Fibroblast of skin of back (primary cell): Measurements from ENCODE around the gene ASB14. TPM values are rescaled to one million over a fixed set of nuclear protein-coding genes. Genes with fewer than 3 reads are reported as not detected.
"Not testable (repeated sequence)": the region's sequence is repeated elsewhere in the genome, so short reads cannot be mapped to it uniquely, and the experiment has no call there.

Experiments used
- DNase-seq: peaks from one replicate; pipeline ENCODE4 v3.0.0-alpha.2; 2013
- polyA plus RNA-seq, 2 experiments: library from polyadenylated mRNA; unstranded; fragments of 120-200 nt; gene quantifications; one replicate each; pipeline ENCODE4 v1.2.1, GENCODE V29; 2013; ENCODE audit not compliant: insufficient read length in 2 of 2

The ASB14 gene
- 0.24 TPM for polyA plus RNA-seq (2013, experiment 1 of 2; ENCODE audit: insufficient read length)
- 0.18 TPM for polyA plus RNA-seq (2013, experiment 2 of 2; ENCODE audit: insufficient read length)

DNA sequence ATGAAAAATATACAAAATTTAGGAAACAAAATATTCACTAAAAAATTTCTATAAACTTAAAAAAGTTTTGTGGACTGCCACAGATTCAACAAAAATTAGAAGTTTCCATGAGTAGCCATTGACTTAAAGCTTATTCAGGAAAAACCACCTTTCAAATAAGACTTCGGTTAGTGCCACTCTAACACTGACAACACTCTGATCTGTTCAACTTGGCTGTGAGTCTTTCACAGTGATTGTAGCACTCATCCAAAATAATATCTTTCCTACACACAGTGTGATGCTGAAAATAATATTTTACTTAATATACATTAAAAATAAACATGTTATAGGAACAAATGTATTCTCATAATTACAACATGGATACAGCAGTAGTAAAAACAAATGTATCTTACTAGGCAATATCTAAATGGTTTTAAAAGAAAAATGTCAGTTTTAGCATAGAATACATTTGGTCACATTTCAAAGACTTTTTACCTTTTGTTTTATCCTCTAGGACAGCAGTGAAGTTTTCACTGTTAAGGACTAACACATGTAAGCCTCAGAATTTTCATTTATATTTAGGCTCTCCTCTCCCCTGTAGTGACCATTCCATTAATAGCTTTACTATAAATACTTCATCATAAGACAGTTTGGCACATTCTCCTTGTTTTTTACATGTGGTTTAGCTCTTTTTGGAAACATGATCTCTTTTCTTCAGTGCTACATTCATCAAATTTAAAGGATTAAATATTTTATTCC lies at the start of gene ASB14:
TSS of gene ASB14 (minus strand) at position 527 of the 738 bp plus-strand sequence. CDS start 652 bp downstream, outside the sequence.
- no peak for DNase-seq

DNA sequence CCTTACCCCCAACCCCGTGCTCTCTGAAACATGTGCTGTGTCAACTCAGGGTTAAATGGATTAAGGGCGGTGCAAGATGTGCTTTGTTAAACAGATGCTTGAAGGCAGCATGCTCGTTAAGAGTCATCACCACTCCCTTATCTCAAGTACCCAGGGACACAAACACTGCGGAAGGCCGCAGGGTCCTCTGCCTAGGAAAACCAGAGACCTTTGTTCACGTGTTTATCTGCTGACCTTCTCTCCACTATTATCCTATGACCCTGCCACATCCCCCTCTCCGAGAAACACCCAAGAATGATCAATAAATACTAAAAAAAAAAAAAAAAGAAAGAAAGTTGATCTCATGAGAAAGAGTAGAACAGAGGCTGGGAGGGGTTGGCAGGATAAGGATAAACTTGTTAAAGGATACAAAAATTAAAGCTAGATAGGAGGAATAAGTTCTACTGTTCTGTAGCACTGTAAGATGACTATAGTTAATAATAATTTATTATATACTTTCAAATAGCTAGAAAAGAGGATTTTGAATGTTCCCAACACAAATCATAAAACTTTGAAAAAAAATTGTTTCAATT lies 46.7 kb upstream of the ASB14 start:
- not testable (repeated sequence) for DNase-seq

DNA sequence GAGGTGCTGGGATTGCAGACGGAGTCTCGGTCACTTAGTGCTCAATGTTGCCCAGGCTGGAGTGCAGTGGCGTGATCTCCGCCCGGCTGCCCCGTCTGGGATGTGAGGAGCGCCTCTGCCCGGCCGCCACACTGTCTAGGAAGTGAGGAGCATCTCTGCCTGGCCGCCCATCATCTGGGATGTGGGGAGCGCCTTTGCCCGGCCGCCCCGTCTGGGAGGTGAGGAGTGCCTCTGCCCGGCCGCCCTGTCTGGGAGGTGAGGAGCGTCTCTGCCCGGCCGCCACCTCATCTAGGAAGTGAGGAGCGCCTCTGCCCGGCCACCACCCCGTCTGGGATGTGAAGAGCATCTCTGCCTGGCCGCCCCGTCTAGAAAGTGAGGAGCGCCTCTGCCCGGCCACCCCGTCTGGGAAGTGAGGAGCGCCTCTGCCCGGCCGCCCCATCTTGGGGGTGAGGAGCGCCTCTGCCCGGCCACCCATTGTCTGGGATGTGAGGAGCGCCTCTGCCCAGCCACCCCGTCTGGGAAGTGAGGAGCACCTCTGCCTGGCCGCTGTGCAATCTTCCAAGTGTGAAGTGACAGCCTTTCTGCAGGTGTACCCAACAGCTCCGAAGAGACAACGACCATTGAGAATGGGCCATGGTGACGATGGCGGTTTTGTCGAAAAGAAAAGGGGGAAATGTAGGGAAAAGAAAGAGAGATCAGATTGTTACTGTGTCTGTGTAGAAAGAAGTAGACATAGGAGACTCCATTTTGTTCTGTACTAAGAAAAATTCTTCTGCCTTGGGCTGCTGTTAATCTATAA lies 46.0 kb upstream of the ASB14 start:
- DNase-seq = not testable (repeated sequence)

DNA sequence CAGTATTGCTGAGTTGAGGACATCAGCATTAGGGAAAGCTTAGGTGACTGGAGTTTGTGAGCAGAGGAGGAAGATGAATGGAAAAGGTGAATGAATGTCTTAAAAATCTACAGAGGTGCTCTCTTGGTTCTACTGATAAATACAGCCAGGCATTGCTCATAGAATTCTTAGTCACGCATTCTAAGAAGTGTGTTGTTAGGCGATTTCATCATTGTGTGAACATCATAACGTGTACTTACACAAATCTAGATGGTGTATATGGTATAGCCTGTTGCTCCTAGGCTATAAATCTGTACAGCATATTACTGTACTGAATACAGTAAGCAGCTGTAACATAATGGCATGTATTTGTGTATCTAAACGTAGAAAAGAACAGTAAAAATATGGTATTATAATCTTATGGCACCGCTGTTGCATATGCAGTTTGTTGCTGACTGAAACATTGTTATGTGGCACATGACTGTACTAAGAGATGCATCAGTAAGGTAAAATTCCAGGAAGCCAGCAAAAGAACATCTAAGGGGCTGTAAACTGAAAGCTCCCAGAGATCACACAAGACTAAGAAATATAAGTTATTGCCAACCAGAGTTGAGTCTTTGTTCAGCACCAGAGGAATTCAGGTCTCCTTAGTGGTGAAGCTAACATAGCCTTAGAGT lies 42.9 kb upstream of the ASB14 start:
- no peak for DNase-seq

DNA sequence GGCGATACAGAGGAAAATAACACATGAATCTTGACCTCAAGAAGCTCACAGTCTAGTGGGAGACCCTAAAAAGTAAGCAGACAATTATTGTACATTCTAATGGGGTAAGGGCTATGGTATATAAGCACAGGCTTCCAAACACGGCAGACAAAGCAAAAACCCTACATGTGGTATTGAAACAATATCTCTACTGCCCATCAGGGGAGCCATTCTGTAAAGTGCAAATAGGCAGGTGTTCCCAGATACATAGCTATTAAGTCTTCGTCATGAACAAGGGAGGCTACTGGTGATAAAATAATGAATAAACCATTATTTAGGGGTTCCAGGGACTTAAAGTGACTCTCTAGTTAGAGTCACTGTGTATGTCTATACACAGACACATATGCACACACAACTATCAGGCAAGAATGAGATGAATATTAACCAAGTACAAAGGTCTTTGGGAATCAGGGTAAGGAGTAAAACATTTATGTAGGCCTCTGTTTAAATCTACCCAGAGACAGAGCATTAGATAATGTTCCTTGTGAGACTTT lies 38.7 kb upstream of the ASB14 start:
- DNase-seq = no peak

DNA sequence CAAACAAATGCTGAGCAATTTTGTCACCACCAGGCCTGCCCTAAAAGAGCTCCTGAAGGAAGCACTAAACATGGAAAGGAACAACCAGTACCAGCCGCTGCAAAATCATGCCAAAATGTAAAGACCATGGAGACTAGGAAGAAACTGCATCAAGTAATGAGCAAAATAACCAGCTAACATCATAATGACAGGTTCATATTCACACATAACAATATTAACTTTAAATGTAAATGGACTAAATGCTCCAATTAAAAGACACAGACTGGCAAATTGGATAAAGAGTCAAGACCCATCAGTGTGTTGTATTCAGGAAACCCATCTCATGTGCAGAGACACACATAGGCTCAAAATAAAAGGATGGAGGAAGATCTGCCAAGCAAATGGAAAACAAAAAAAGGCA lies 34.0 kb upstream of the ASB14 start:
- not testable (repeated sequence) for DNase-seq

DNA sequence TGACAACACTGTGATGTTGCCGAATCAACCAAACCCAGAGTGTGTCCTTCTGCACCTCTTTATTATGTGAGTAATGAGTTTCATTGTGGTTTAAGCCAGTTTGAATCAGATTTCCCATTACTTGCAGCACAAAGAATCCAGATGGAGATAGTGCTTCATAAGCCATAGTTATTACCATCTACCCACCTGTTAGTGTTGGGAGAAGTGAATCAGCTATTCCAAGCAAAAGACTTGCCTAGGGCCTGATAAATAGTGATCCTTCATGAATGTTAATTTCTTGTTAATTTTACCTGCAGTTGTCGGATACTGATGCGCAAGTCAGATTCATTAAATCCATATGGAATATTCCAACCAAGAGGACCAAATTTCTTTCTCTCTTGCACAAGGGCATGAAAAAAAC lies 21.7 kb upstream of the ASB14 start:
- DNase-seq = no peak

DNA sequence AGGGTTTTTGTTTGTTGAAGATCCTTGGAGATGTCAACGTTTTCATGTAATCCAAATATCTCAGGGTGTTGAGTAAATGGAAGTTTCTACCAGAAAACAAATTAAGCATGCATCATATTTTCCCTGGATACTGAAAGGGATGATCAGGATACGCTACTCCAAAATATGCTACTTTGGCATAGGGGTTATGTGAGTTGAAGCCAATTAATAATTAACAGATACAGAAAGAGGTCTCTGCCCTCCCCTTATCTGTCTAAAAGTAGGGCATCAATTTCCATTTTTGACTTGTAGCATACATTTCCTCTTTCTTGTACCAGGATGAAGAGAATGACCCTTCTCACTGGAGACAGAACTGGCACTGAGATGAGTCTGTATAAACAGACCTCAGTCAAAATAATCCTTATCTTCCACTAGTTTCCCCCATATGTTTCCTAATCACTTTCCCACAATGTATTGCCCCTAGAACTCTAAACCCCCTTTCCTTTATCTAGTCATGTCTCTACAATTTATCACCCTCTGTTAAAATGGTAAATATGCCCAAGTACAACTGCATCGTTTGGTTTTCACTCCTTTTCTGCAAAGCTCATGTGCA lies 17.4 kb upstream of the ASB14 start:
- DNase-seq = no peak

DNA sequence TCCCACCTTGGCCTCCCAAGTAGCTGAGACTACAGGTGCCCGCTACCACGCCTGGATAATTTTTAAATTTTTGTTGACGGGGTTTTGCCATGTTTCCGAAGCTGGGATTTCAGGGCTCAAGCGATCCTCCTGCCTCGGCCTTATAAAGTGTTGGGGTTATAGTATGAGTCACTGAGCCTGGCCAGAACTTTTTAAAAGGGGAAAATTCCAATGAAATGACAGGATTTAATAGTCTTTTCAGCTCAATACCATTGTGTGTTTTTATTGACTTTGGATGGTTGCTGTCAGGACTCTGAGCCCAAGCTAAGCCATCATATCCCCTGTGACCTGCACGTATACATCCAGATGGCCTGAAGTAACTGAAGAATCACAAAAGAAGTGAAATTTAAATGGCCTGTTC lies 11.0 kb upstream of the ASB14 start:
- peak; percentile 50 for DNase-seq

DNA sequence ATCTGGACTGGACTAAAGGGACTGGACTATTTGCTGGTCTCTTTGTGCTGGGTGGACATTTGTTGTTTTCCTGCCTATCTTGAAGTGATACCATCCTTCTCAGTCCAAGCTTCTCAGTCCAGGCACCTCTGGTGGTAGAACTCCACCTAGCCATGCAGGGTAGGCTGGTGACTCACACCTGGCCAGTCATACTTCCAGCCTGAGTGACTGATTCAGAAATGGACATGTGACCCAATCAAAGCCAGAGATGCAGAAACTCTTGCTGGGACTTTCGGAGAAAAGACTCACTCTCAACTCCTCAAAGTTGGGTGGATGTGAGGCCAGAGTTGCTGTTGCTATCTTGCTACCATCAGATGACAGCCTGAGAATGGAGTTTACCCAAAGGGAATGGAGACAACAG lies 5.6 kb upstream of the ASB14 start:
- peak; percentile 16 for DNase-seq

DNA sequence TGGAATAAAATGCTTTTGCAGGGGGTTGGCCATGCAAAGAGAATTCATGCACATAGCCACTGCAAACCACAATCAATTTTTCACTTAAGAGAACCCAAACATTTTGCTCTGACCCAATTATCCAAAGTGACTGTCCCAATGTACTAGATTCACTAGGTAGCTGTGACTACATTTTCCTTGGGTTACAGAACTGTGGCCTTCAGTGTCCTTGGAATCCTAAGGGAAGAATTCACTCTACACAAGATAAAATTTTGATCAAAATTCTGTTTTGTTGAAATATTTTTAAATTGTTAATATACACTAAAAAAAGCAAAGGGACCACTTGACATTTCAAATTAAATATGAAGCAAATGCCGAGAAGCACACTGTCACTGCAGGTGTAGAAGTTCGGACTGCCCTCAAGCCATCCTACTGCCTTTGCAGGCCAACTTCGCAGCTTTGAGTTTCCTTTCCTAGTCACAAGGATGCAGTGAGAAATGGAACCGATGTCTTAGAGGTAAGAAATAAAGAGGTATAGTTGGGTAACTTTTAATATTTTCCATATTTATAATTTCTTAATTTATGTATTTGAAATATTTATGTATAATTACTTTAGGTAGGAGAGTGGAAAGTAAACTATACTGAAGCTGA lies 527 bp upstream of the ASB14 start:
- no peak for DNase-seq

DNA sequence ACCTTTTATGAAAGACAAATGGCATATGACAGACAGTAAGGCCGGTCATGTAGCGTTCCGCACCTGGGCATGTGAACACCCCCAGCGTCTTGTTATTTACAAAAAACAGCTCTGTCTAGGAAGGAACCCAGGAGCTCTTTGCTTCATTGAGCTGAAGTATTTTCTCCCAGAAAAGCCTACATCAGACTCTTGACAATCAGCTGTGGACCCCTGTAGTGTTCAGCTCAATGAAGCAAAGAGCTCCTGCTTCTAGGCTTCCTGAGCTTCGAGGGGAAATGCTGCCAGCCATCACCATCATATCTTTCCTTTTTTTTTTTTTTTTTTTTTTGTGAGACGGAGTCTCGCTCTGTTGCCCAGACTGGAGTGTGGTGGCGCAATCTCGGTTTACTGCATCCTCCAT lies 4.1 kb downstream of the ASB14 start:
- DNase-seq = no peak

DNA sequence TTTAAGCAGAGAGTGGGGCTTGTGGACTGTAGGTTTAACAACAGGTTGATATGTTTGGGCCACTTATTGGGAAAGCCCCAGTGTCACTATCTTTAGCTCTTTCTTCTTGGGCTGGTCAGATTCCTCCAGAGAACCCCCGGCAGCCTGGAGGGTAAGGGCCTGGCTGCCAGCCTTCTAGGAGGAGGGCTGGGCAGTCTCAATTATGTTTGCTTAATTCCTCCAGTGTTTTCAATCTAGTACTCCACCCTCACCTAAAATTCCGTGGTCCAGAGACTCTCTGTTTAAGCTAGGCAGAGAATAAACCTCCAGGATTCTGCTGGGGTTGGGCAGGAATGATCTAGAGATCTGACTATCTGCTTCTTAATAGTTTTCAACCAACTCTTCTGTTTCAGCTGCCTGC lies 5.3 kb downstream of the ASB14 start:
- no peak for DNase-seq

DNA sequence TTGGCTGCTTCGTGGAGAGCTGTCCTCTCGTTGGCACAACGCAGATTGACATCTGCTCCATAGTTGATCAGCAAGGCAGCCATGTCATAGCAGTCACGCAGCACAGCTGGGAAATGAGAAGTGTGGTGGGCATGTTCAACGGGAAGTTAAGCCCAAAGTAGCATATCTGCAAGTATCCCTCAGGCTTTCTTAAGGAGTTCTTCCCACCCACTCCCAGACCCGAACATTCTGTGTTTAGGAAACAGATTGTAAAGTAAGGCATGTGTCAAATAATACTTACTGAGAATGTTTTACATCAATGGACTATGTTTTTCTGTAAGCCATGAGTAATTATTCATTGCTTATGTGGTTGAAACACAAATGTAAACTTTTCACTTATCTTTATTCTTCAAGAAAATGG lies 9.2 kb downstream of the ASB14 start:
- no peak for DNase-seq

DNA sequence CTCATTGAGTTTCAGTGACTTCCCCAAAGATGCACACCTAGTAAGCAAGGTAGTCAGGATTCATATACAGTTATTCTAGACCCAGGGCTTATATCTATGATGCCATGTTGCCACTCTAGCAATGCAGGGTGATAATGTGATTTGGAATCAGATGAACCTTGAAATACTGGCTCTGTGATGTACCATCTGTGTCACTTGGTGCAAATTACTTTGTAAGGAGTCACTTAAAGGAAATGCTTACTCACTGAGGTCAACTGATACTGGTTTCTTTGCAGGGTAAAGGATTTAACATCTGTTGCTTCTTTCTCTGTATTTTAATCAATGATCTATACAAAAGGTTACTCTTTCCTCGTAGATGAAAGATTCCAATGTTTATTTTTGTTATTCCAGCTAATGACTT lies 10.8 kb downstream of the ASB14 start:
- DNase-seq = peak; percentile 68

DNA sequence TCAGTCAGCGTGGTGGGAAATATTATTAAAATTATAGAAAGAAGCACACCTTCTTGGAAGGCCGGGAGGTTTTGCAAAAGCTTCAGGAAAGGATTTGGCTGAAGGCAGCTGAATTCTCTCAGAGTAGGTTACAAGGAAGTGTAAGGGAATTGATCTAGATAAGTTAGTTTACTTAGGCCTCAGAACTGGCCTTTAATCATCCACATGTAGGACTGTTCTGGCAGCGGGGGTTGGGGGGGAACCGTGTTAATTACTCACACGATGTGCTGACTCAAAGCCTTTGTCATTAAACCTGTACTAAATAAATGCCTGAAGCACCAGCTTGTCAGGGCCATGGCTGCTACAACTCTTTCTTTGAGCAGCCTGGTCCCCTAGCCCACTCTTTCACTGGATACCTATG lies 12.8 kb downstream of the ASB14 start:
- no peak for DNase-seq

DNA sequence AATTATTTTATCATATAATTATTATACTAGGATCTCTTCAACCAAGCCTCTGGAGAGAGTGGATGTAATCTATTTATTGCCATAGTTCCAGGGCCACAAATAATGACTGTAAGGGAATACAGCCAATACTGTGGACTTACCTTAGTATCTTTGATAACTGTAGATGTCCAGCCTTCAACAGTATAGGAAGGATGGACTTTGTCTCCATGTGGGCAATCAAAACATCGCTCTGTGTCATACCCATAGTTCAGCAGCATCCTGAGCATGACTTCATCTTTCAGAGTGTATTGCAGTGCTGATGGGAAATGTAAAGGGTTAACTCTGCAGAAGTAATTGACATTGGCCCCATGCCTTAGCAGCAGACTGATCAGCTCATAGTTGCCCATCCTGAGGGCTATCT lies 14.2 kb downstream of the ASB14 start:
- DNase-seq = no peak

DNA sequence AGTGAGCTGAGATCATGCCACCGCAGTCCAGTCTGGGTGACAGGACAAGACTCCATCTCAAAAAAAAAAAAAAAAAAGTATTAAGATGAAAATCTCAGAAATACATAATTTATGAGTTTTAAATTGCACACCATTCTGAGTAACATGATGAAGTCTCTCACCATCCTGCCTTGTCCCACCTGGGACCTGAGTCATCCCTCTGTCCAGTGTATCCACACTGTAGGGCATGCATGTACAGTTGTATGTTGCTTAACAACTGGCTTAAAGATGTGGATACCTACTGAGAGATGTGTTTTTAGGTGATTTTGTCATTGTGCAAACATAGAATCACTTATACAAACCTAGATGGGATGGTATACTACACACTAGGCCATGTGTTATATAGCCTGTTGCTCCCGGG lies 17.1 kb downstream of the ASB14 start:
- DNase-seq = no peak

DNA sequence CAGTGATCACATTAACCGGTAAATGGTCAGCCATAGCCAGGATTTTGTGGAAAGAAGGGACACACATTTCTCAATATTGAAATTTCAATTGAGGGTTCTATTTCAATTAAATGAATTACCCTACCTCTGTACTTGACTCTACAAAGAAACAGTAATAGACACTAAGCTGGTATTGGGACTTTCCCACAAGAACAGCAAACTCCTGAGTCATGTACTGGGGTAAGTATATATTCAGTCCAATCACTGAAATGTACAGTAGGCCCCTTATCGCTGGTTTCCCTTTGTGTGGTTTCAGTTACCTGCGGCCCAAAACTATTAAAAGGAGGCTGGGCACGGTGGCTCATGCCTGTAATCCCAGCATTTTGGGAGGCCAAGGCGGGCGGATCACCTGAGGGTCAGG lies 17.6 kb downstream of the ASB14 start:
- DNase-seq = no peak

DNA sequence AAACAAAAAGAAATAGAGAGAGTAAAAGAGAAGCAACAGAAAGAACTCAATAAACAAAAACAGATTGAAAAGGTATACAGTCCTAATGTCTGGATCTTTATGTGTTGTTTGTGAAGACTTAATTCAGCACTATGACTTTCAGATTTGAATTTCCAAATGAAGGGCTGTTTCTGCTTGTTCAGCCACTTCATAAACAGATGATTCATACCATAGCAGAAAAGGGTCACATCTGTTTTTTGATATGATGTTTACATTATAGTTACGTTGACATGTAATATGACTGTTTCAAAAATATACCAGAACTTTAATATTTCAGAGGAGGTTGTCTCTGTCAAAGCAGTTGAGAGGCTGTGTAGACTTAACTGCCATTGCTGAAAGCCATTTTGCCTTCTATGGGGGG lies 24.1 kb downstream of the ASB14 start:
- no peak for DNase-seq

DNA sequence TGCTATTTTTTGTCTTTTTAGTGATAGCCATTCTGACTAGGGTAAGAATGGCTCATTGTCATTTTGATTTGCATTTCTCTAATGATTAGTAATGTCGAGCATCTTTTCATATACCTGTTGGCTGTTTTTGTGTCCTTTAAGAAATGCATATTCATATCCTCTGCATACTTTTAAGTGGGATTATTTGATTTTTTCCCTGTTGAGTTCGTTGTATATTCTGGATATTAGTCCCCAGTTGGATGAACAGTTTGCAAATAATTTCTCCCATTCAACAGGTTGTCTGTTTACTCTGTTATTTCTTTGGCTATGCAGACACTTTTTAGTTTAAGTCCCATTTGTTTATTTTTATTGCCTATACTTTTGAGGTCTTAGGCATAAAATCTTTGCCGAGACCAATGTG lies 30.6 kb downstream of the ASB14 start:
- DNase-seq = no peak

DNA sequence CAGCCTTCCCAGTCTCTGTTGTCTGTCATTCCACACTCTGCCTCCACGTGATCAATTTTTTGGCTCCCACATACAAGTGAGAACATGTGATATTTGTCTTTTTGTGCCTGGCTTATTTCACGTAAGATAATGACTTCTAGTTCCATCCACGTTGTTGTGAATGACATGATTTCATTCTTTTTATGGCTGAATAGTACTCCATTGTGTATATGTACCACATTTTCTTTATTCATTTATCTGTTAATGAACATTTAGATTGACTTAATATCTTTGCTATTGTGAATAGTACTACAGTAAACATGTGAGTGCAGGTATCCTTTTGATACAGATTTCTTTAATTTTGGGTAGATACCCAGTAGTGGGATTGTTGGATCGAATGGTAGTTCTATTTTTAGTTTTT lies 31.4 kb downstream of the ASB14 start:
- DNase-seq = no peak
